Measurements from ENCODE around the gene EVA1A. TPM values are rescaled to one million over a fixed set of nuclear protein-coding genes. Genes with fewer than 3 reads are reported as not detected.

Gene EVA1A
- total RNA-seq, 1 experiment from 2014 or later = 0.68 TPM

GRCh38 chr2:75574106-75574505, 13.4 kb upstream of the EVA1A start:
- Histone ChIP-seq H2BK12ac (ENCODE audit: insufficient read length, low read depth, low read length) (no peak overlapping the region), H3K4me1 (ENCODE audit: insufficient read depth, low read length) (no peaks in the 10 kb centered on the region), H3K56ac (ENCODE audit: insufficient read length, low read depth, low read length) (no peak overlapping the region), H2BK5ac (ENCODE audit: insufficient read length, low read length) (no peak overlapping the region), H3K79me2 (ENCODE audit: insufficient read depth, low read length) (no peaks in the 10 kb centered on the region), H3K4ac (ENCODE audit: low read depth, low read length) (no peak overlapping the region), H3T11ph (ENCODE audit: low read length) (no peak overlapping the region), H3K4me2 (ENCODE audit: insufficient read depth, insufficient read length, low read length) (no peak overlapping the region), H4K20me1 (ENCODE audit: control insufficient read depth, insufficient read depth, insufficient read length) (no peaks in the 10 kb centered on the region), H2AK5ac (ENCODE audit: insufficient read length, low read length) (no peak overlapping the region), H4K8ac (replicated peaks; ENCODE audit: insufficient read length, low read depth, low read length) (no peak overlapping the region), H4K5ac (ENCODE audit: insufficient read length, low read depth, low read length) (no peak overlapping the region), H3K27ac (ENCODE audit: insufficient read length, low read depth, low read length) (no peak overlapping the region), H2BK20ac (ENCODE audit: low read depth, low read length, poor library complexity, severe bottlenecking) (no peak overlapping the region), H3K9ac (ENCODE audit: extremely low read depth, insufficient read length, low read length) (no peak overlapping the region), H3K23me2 (ENCODE audit: insufficient read length, low read depth, low read length, poor library complexity, severe bottlenecking) (no peaks in the 10 kb centered on the region), H2BK15ac (ENCODE audit: low read depth, low read length) (no peak overlapping the region), H2BK120ac (ENCODE audit: low read depth, low read length, poor library complexity, severe bottlenecking) (no peak overlapping the region), H3K18ac (ENCODE audit: insufficient read length, low read depth, low read length) (no peak overlapping the region), H3K27me3 (ENCODE audit: insufficient read depth, low read length) (no peaks in the 10 kb centered on the region), H3K9me3 (ENCODE audit: control insufficient read depth, low read depth, low read length) (no peaks in the 10 kb centered on the region), H2AFZ (ENCODE audit: low read length) (no peak overlapping the region), H3K14ac (ENCODE audit: insufficient read depth, low read length) (no peak overlapping the region), H3K79me1 (ENCODE audit: insufficient read depth, low read depth, low read length, poor library complexity, severe bottlenecking) (no peaks in the 10 kb centered on the region), H4K91ac (ENCODE audit: insufficient read length, low read depth, low read length) (no peak overlapping the region), H3K23ac (ENCODE audit: insufficient read length, low read depth, low read length) (no peak overlapping the region)
- no CpG with 5 or more reads among the region's 1 CpG for WGBS (ENCODE audit: extremely low coverage, insufficient read length, low lambda C conversion rate)
- H3K36me3 Mint-ChIP-seq (ENCODE audit: insufficient read depth in 1 of 3, low read depth in 3 of 3) = no peaks in the 10 kb centered on the region
- no peak overlapping the region for H3K4me3 Mint-ChIP-seq
- H3K27ac Mint-ChIP-seq = no peak overlapping the region
- peaks cover 1% of the 10 kb centered on the region for H3K27me3 Mint-ChIP-seq (ENCODE audit: low read depth)
- no peak for DNase-seq
- no peaks in the 10 kb centered on the region for H3K9me3 Mint-ChIP-seq
- H3K4me1 Mint-ChIP-seq = peaks cover 5 to 7% of the 10 kb centered on the region in 2 experiments; a peak in 3 of 4 replicates
- TF ChIP-seq, protein P1, sequence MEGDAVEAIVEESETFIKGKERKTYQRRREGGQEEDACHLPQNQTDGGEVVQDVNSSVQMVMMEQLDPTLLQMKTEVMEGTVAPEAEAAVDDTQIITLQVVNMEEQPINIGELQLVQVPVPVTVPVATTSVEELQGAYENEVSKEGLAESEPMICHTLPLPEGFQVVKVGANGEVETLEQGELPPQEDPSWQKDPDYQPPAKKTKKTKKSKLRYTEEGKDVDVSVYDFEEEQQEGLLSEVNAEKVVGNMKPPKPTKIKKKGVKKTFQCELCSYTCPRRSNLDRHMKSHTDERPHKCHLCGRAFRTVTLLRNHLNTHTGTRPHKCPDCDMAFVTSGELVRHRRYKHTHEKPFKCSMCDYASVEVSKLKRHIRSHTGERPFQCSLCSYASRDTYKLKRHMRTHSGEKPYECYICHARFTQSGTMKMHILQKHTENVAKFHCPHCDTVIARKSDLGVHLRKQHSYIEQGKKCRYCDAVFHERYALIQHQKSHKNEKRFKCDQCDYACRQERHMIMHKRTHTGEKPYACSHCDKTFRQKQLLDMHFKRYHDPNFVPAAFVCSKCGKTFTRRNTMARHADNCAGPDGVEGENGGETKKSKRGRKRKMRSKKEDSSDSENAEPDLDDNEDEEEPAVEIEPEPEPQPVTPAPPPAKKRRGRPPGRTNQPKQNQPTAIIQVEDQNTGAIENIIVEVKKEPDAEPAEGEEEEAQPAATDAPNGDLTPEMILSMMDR (conservative IDR thresholded peaks at IDR 0.05) = peak; percentile 12; the same call in 1 of the 3 replicates

Data from H9 (cell line).